H7 (cell line): ENCODE measurements around the gene SLC26A5. TPM values are rescaled to one million over a fixed set of nuclear protein-coding genes. Genes with fewer than 3 reads are reported as not detected.

Experiments used
- DNase-seq: peaks from one replicate; pipeline ENCODE4 v3.0.0; 2012
- H3K27me3 ChIP-seq: 2 replicates; pipeline ENCODE4 v1.6.0; 2011; ENCODE audit warnings: mild to moderate bottlenecking, low read length; ENCODE audit not compliant: control insufficient read depth, insufficient read depth
- H3K36me3 ChIP-seq: replicated peaks from 2 replicates; pipeline ENCODE4 v1.5.1; 2011; ENCODE audit warnings: low read length; ENCODE audit not compliant: control insufficient read depth, insufficient read depth
- H3K4me3 ChIP-seq: 2 replicates; pipeline ENCODE4 v1.5.1; 2011; ENCODE audit warnings: low read depth, mild to moderate bottlenecking, control low read depth, low read length, moderate library complexity; ENCODE audit not compliant: insufficient read depth
- total RNA-seq: library from RNA; depleted of rRNA; stranded (reverse); fragments of >200 nt; shearing (Covaris generic); gene quantifications from 2 replicates; pipeline ENCODE4 v1.2.3, GENCODE V29; 2014; rRNA removed

SLC26A5 gene
- total RNA-seq, 1 experiment from 2014 or later = not detected

- peak; percentile 89 for DNase-seq
- Histone ChIP-seq H3K36me3 (peaks cover 7% of the 10 kb centered on the region), H3K4me3 (peak within 1 kb of the TSS; percentile 98), H3K27me3 (no peaks in the 10 kb centered on the region)
These were observed 101.4 kb downstream of the SLC26A5 start, which contains the start of gene DNAJC2 for GRCh38 chr7:103344453-103345149. TSS of gene DNAJC2 (minus strand) at chr7:103344767. CDS start at chr7:103344622, 145 bp downstream.

GRCh38 chr7:103343758-103344452 is 102.1 kb downstream of the SLC26A5 start:
- Histone ChIP-seq H3K27me3 (no peaks in the 10 kb centered on the region), H3K4me3 (peak overlapping the region; percentile 98), H3K36me3 (peaks cover 9% of the 10 kb centered on the region)
- no peak for DNase-seq

- H3K4me3 ChIP-seq = peak overlapping the region; percentile 98; the same call in 1 of the 2 replicates
- no peak for DNase-seq
- no peaks in the 10 kb centered on the region for H3K27me3 ChIP-seq
These were observed 102.7 kb downstream of the SLC26A5 start for GRCh38 chr7:103343332-103343731.

DNA sequence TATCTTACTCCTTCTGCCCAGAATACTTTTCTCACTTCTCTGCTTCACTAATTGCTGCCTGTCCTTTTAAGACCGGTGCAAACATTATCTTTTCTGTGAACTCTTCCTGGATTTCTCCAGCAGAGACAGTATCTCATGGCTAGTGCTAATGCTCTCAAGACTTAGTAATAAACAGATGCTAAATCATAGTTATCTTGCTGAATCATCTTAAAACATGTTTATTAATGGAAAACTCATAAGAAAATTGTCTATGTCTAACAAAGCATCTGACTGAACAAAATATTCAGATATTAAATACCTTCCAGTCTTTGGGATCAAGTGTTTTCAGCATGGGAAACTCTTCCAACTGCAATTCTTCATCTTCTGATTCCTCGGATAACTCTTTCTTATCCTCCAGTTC is 104.5 kb downstream of the SLC26A5 start:
- H3K36me3 ChIP-seq = peaks cover 14% of the 10 kb centered on the region
- no peaks in the 10 kb centered on the region for H3K27me3 ChIP-seq
- no peak for DNase-seq
- H3K4me3 ChIP-seq = no peak overlapping the region

More at GRCh38 chr7:103343332-103343731, 102.7 kb downstream of the SLC26A5 start:
- peaks cover 9% of the 10 kb centered on the region for H3K36me3 ChIP-seq

GRCh38 chr7:103338864-103339263 is 107.1 kb downstream of the SLC26A5 start:
- Histone ChIP-seq H3K4me3 (no peak overlapping the region), H3K36me3 (peaks cover 15% of the 10 kb centered on the region), H3K27me3 (no peaks in the 10 kb centered on the region)
- no peak for DNase-seq

DNA sequence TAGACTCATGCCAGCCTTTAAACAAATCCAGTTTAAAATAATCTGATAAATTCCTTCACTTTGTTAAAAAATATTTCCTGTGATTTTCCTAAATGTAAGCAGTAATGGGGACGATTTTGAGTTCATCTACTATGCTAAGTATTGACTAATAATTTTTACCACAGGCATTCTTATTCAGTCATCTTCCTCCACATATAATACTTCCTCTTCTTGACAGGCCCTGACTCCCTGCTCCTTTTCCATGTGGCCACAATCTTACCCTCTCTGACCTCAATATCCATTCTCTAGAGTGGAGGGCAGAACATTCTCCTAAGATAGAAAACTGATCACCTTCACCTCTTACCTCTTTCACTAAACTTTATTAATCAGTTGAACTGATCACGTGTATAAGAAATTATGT is 109.2 kb downstream of the SLC26A5 start:
- Histone ChIP-seq H3K4me3 (no peak overlapping the region), H3K36me3 (peaks cover 15% of the 10 kb centered on the region), H3K27me3 (no peaks in the 10 kb centered on the region)
- DNase-seq = no peak

DNA sequence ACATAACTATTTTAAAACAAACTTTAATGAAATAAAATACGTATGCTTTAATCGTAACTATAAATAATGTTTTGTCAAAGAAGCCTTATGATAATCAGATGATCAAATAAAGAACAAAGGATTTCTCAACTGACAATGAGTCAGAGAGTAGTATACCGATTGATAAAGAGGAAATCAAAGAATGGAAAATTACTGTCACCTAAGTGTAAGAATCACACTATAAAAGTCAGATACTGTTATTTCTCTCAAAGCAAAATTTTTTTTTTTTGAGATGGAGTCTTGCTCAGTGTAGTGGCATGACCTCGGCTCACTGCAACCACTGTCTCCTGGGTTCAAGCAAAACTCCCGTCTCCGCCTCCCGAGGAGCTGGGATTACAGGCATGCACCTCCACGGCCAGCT is 120.3 kb downstream of the SLC26A5 start:
- DNase-seq = no peak
- Histone ChIP-seq H3K27me3 (no peaks in the 10 kb centered on the region), H3K4me3 (no peak overlapping the region), H3K36me3 (peaks cover 18% of the 10 kb centered on the region)

Other genes starting within 250 kb of the SLC26A5 start
- 99.9 and 123 TPM in 2 replicates for gene PMPCB, start 148.8 kb downstream of the SLC26A5 start, total RNA-seq
- gene DNAJC2, start 101.4 kb downstream of the SLC26A5 start, total RNA-seq = 27.1 and 35.6 TPM in 2 replicates
- 138 and 151 TPM in 2 replicates for gene PSMC2, start 98.6 kb downstream of the SLC26A5 start, total RNA-seq